ENCODE results near the gene SCAF1.

- no peak for TF ChIP-seq CTCF (IDR thresholded peaks at IDR 0.05)
- TF ChIP-seq EZH2phosphoT487 (IDR thresholded peaks at IDR 0.05) = no peak
Measured at GRCh38 chr19:49595819-49596404, 46.1 kb upstream of the SCAF1 start.

All from neural progenitor cell (in vitro differentiated cells).